MM.1S (cell line): ENCODE measurements around the gene FBXO42.

Experiments used
- CTCF ChIP-seq: fragments of 300-600 bp; sonication (generic); IDR thresholded peaks from 2 replicates; pipeline ENCODE4 v1.5.1; 2016; ENCODE audit warnings: antibody characterized with exemption, low read length, mixed read lengths
- EZH2phosphoT487 ChIP-seq: fragments of 300-600 bp; sonication (generic); IDR thresholded peaks from 2 replicates; pipeline ENCODE4 v1.6.1; 2018; ENCODE audit warnings: antibody characterized with exemption, low read length

GRCh38 chr1:16196874-16197273 is 155.4 kb downstream of the FBXO42 start:
- TF ChIP-seq CTCF (no peak), EZH2phosphoT487 (no peak)
